HCT116 (cell line): Measurements from ENCODE around the gene SKAP1. TPM values are rescaled to one million over a fixed set of nuclear protein-coding genes. Genes with fewer than 3 reads are reported as not detected.

ENCODE experiments used
- ATAC-seq: fragments of 200-7000 bp; cut with Tn5 transposase; 2 replicates; pipeline ENCODE4 v1.9.1; 2020; ENCODE audit warnings: mild to moderate bottlenecking, moderate library complexity
- BruUV-seq: library from RNA; stranded (reverse); fragments of 400-500 nt; replicated peaks from 2 replicates; lab custom pipeline; 2021; lab: Mats Ljungman, UMichigan
- CTCF ChIA-PET: fragments of 300-600 bp; sonication (Branson Sonifier 250); formaldehyde crosslinking; loops from one replicate; lab custom pipeline; 2021; ENCODE audit warnings: antibody characterized with exemption; lab: Charles Lee
- POLR2A ChIA-PET: fragments of 300-600, 350-600 bp; sonication (Branson Sonifier 250); formaldehyde crosslinking; loops from one replicate; lab custom pipeline; 2021; ENCODE audit warnings: antibody characterized with exemption; lab: Charles Lee
- RAD21 ChIA-PET, 2 experiments: fragments of 300-600 bp; sonication (Branson Sonifier 250); formaldehyde crosslinking; loops; one replicate each; lab custom pipeline; 2023; ENCODE audit warnings: low total read pairs in 2 of 2; ENCODE audit not compliant: uncharacterized antibody in 2 of 2, unreplicated experiment in 2 of 2, low non-redundant PET in 1 of 2; lab: Charles Lee
- DNase-seq: peaks from one replicate; pipeline ENCODE4 v3.0.0-alpha.2; 2010; ENCODE audit warnings: low read depth, low spot score
- H2AFZ ChIP-seq: fragments of 200-600 bp; shearing (Covaris generic), sonication (generic); 2 replicates; pipeline ENCODE4 v1.6.1; 2017; ENCODE audit warnings: low read depth, mixed run types, mixed read lengths, antibody characterized with exemption, low read length; ENCODE audit not compliant: poor library complexity, severe bottlenecking
- H3K27ac ChIP-seq: 2 replicates; pipeline ENCODE4 v1.5.1; 2012; ENCODE audit warnings: low read depth, low read length
- H3K27me3 ChIP-seq: fragments of 200-600 bp; sonication (generic); 2 replicates; pipeline ENCODE4 v1.6.1; 2016; ENCODE audit warnings: mixed run types, low read length, mixed read lengths; ENCODE audit not compliant: insufficient read depth
- H3K36me3 ChIP-seq, 2 experiments: fragments of 200-500 bp in 1 of 2; fragments of 200-600 bp in 1 of 2; sonication (Bioruptor generic) in 1 of 2; sonication (generic) in 1 of 2; 2 replicates each; pipeline versions ENCODE4 v1.5.1 to v1.6.1; 2014 to 2016; ENCODE audit warnings: low read length in 2 of 2, inconsistent platforms in 1 of 2, mixed read lengths in 1 of 2, mixed run types in 1 of 2; ENCODE audit not compliant: insufficient read depth in 2 of 2, control insufficient read depth in 1 of 2
- H3K4me1 ChIP-seq, 2 experiments: fragments of 200-600 bp in 1 of 2; sonication (generic) in 1 of 2; 2 replicates each; pipeline versions ENCODE4 v1.5.1 to v1.6.1; 2012 to 2017; ENCODE audit warnings: low read length in 2 of 2, inconsistent platforms in 1 of 2, mild to moderate bottlenecking in 1 of 2, mixed read lengths in 1 of 2, mixed run types in 1 of 2, moderate library complexity in 1 of 2; ENCODE audit not compliant: insufficient read depth in 2 of 2, control insufficient read depth in 1 of 2
- H3K4me2 ChIP-seq: fragments of 200-600 bp; sonication (generic); 2 replicates; pipeline ENCODE4 v1.6.1; 2017; ENCODE audit warnings: mixed run types, low read length, mixed read lengths
- H3K4me3 ChIP-seq, 2 experiments: fragments of 200-600 bp in 1 of 2; sonication (generic) in 1 of 2; replicated peaks in 1 of 2; 2 replicates each; pipeline ENCODE4 v1.5.1; 2011 to 2016; ENCODE audit warnings: low read length in 2 of 2, control low read depth in 1 of 2, low read depth in 1 of 2, mild to moderate bottlenecking in 1 of 2, mixed read lengths in 1 of 2, mixed run types in 1 of 2
- H3K79me2 ChIP-seq: fragments of 200-600 bp; sonication (generic); 2 replicates; pipeline ENCODE4 v1.6.1; 2017; ENCODE audit warnings: mild to moderate bottlenecking, mixed run types, low read length, moderate library complexity, mixed read lengths; ENCODE audit not compliant: insufficient read depth
- H3K9ac ChIP-seq: fragments of 200-600 bp; sonication (generic); 2 replicates; pipeline ENCODE4 v1.6.1; 2016; ENCODE audit warnings: low read length, mixed read lengths
- H3K9me2 ChIP-seq: fragments of 200-600 bp; sonication (generic), shearing (Covaris generic); 2 replicates; pipeline ENCODE4 v1.6.1; 2017; ENCODE audit warnings: mixed run types, mild to moderate bottlenecking, moderate library complexity; ENCODE audit not compliant: insufficient read depth
- H3K9me3 ChIP-seq, 2 experiments: fragments of 200-500 bp in 1 of 2; fragments of 200-600 bp in 1 of 2; sonication (Bioruptor generic) in 1 of 2; sonication (generic) in 1 of 2; 2 replicates each; pipeline ENCODE4 v1.6.1; 2014 to 2017; ENCODE audit warnings: low read length in 2 of 2, mixed read lengths in 2 of 2, inconsistent platforms in 1 of 2, low read depth in 1 of 2, mild to moderate bottlenecking in 1 of 2, mixed run types in 1 of 2, moderate library complexity in 1 of 2; ENCODE audit not compliant: control insufficient read depth in 1 of 2, insufficient read depth in 1 of 2
- H4K20me1 ChIP-seq: fragments of 200-600 bp; sonication (generic), shearing (Covaris generic); 2 replicates; pipeline ENCODE4 v1.6.1; 2017; ENCODE audit warnings: mixed run types, mild to moderate bottlenecking, moderate library complexity; ENCODE audit not compliant: insufficient read depth
- CBX3 ChIP-seq: IDR thresholded peaks from 2 replicates; pipeline ENCODE4 v1.6.1; 2012; ENCODE audit warnings: low read depth
- CEBPB ChIP-seq: IDR thresholded peaks from 2 replicates; pipeline ENCODE4 v1.6.1; 2012; ENCODE audit warnings: low read depth
- EGR1 ChIP-seq: IDR thresholded peaks from 2 replicates; pipeline ENCODE4 v1.6.1; 2012; ENCODE audit warnings: low read depth
- ELF1 ChIP-seq: IDR thresholded peaks from 2 replicates; pipeline ENCODE4 v1.6.1; 2012; ENCODE audit warnings: low read depth, borderline replicate concordance
- EZH2phosphoT487 ChIP-seq: fragments of 200-600 bp; IDR thresholded peaks from 2 replicates; pipeline ENCODE4 v1.6.1; 2018; ENCODE audit warnings: antibody characterized with exemption, borderline replicate concordance
- FOSL1 ChIP-seq: IDR thresholded peaks from 2 replicates; pipeline ENCODE4 v1.6.1; 2012; ENCODE audit warnings: low read depth
- JUND ChIP-seq: IDR thresholded peaks from 2 replicates; pipeline ENCODE4 v1.6.1; 2012
- POLR2A ChIP-seq: IDR thresholded peaks from 2 replicates; pipeline ENCODE4 v1.7.0; 2011; ENCODE audit warnings: borderline replicate concordance; ENCODE audit not compliant: insufficient read depth, insufficient read length; ENCODE audit errors: extremely low read depth
- POLR2AphosphoS5 ChIP-seq: IDR thresholded peaks from 2 replicates; pipeline ENCODE4 v1.6.1; 2011; ENCODE audit warnings: mild to moderate bottlenecking, low read depth, low read length, moderate library complexity
- RAD21 ChIP-seq: IDR thresholded peaks from 2 replicates; pipeline ENCODE4 v1.6.1; 2012; ENCODE audit warnings: low read depth, mild to moderate bottlenecking
- SIN3A ChIP-seq: IDR thresholded peaks from 2 replicates; pipeline ENCODE4 v1.6.1; 2012; ENCODE audit warnings: low read depth
- SP1 ChIP-seq: IDR thresholded peaks from 2 replicates; pipeline ENCODE4 v1.6.1; 2012; ENCODE audit warnings: low read depth
- SRF ChIP-seq: IDR thresholded peaks from 2 replicates; pipeline ENCODE4 v1.6.1; 2012; ENCODE audit warnings: low read depth
- TCF7L2 ChIP-seq: IDR thresholded peaks from 2 replicates; pipeline ENCODE4 v1.7.0; 2011; ENCODE audit warnings: borderline replicate concordance, inconsistent platforms; ENCODE audit not compliant: insufficient read depth, insufficient read length; ENCODE audit errors: extremely low read depth
- YY1 ChIP-seq: IDR thresholded peaks from 2 replicates; pipeline ENCODE4 v1.6.1; 2011; ENCODE audit warnings: low read length, low read depth, moderate library complexity, mild to moderate bottlenecking; ENCODE audit not compliant: insufficient replicate concordance; ENCODE audit errors: extremely low read depth
- ZBTB33 ChIP-seq: IDR thresholded peaks from 2 replicates; pipeline ENCODE4 v1.6.1; 2011; ENCODE audit warnings: mild to moderate bottlenecking, low read length, moderate library complexity; ENCODE audit not compliant: insufficient replicate concordance; ENCODE audit errors: extremely low read depth
- ZFX ChIP-seq: fragments of 450-650 bp; IDR thresholded peaks from 2 replicates; pipeline ENCODE4 v1.6.1; 2017
- ZNF274 ChIP-seq: fragments of 200-500 bp; sonication (Bioruptor generic); IDR thresholded peaks from 2 replicates; pipeline ENCODE4 v1.6.1; 2014; ENCODE audit warnings: mild to moderate bottlenecking, low read depth, low read length, inconsistent platforms
- intact Hi-C: fragments of 100-400 bp; cut with micrococcal nuclease; formaldehyde crosslinking; loops from 2 replicates; pipeline ENCODE4 v1.10.0; 2022
- total RNA-seq: library from RNA; stranded (reverse); gene quantifications from one replicate; pipeline ENCODE4 v1.2.1, GENCODE V29; 2021; ENCODE audit not compliant: unreplicated experiment
- TF ChIP-seq, protein P1 (sequence below): IDR thresholded peaks from 2 replicates; pipeline ENCODE4 v1.6.1; 2012

Gene SKAP1
- total RNA-seq, 1 experiment from 2014 or later, result 12.4 TPM

- Histone ChIP-seq H3K9ac (no peak overlapping the region), H3K4me2 (no peak overlapping the region), H2AFZ (no peak overlapping the region), H3K4me1 (peaks cover 1 to 8% of the 10 kb centered on the region in 2 experiments), H3K9me3 (no peaks in the 10 kb centered on the region), H3K4me3 (no peak overlapping the region), H3K79me2 (no peaks in the 10 kb centered on the region)
- intact Hi-C loops, result no loop called here
- BruUV-seq, result no TSS peak
- RAD21 ChIA-PET, result no interaction called here
- peak; percentile 56; the same call in 1 of the 2 replicates for TF ChIP-seq SRF
- no peak for TF ChIP-seq EZH2phosphoT487
- TF ChIP-seq, all 23 proteins: peak for 1
- no peak overlapping the region for H3K27ac ChIP-seq
- no peaks in the 10 kb centered on the region for H3K36me3 ChIP-seq
- H3K9me2 ChIP-seq, result no peaks in the 10 kb centered on the region
- no peaks in the 10 kb centered on the region for H4K20me1 ChIP-seq
- H3K27me3 ChIP-seq, result no peaks in the 10 kb centered on the region
- DNase-seq (no peak), ATAC-seq (no peak)
- CTCF ChIA-PET, result interaction anchor here (1.6 kb wide), 1 partner anchor 10 kb away, joined by 9 read pairs; no protein-coding TSS in a partner anchor
- POLR2A ChIA-PET, result interaction anchor here (1.1 kb wide), 1 partner anchor 9 kb away, joined by 3 read pairs; no protein-coding TSS in a partner anchor
These were observed 35.9 kb upstream of the SKAP1 start for GRCh38 chr17:48465884-48466283.

DNA sequence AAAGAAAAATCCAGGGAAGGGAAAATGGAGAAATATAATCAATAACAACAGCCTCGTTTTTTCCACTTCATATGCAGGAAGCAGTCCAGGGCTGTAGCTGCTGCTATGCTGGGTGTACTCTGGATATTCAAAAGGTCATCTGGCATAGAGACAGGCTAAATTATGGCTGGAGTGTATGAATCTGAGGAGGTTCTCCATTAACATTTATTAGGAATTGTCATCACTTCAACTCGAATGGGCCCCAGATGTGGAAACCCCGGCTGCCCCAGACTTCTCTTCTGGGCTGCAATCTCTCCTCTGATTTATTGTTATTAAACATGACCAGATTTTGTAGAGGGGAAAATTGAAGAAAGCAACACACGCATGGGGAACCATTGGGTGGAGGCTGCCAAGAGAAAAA is 33.5 kb upstream of the SKAP1 start:
- ATAC-seq (no peak), DNase-seq (no peak)
- CTCF ChIA-PET, result no interaction called here
- intact Hi-C loops, result no loop called here
- H3K9ac ChIP-seq, result no peak overlapping the region
- no TSS peak for BruUV-seq
- no peaks in the 10 kb centered on the region for H3K9me2 ChIP-seq
- H3K27me3 ChIP-seq, result no peaks in the 10 kb centered on the region
- H3K36me3 ChIP-seq, result no peaks in the 10 kb centered on the region
- H4K20me1 ChIP-seq, result no peaks in the 10 kb centered on the region
- H3K4me3 ChIP-seq, result no peak overlapping the region
- H3K4me2 ChIP-seq, result no peak overlapping the region
- POLR2A ChIA-PET, result no interaction called here
- RAD21 ChIA-PET, result no interaction called here
- H3K4me1 ChIP-seq, result no peaks in the 10 kb centered on the region
- no peaks in the 10 kb centered on the region for H3K79me2 ChIP-seq
- no peaks in the 10 kb centered on the region for H3K9me3 ChIP-seq
- no peak overlapping the region for H2AFZ ChIP-seq
- no peak overlapping the region for H3K27ac ChIP-seq
- no peak for TF ChIP-seq RAD21
- TF ChIP-seq FOSL1, result no peak
- no peak for TF ChIP-seq CBX3
- TF ChIP-seq YY1, result no peak
- no peak for TF ChIP-seq TCF7L2
- TF ChIP-seq ELF1, result no peak
- TF ChIP-seq CEBPB, result no peak
- TF ChIP-seq ZNF274, result no peak
- no peak for TF ChIP-seq SRF
- TF ChIP-seq EGR1, result no peak
- TF ChIP-seq ZFX, result no peak
- no peak for TF ChIP-seq SIN3A
- no peak for TF ChIP-seq POLR2A
- no peak for TF ChIP-seq POLR2AphosphoS5
- no peak for TF ChIP-seq ZBTB33
- TF ChIP-seq, protein P1, sequence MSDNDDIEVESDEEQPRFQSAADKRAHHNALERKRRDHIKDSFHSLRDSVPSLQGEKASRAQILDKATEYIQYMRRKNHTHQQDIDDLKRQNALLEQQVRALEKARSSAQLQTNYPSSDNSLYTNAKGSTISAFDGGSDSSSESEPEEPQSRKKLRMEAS, result no peak
- TF ChIP-seq SP1, result no peak
- TF ChIP-seq JUND, result no peak
